ENCODE data around the gene MYH9.

DNA sequence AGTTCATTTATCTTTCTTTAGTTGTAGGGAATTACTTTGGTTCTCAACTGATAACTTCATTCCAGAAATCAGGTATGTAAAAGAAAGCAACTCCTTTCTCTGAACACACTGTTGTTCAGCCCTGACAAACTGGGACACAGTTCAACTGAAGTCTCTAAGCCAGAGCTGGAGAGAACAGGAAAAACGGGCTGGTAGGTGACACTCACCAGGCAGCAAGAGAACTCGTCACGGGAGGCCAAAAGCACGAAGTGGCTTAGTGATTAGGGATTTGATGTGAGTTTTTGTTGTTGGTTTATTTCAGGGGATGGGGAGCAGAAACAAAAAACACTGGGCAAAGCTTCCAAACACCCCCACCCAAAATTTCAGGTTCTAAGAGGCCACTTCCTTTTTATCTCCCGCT lies 54.1 kb downstream of the MYH9 start:
- TF ChIP-seq, protein P1, sequence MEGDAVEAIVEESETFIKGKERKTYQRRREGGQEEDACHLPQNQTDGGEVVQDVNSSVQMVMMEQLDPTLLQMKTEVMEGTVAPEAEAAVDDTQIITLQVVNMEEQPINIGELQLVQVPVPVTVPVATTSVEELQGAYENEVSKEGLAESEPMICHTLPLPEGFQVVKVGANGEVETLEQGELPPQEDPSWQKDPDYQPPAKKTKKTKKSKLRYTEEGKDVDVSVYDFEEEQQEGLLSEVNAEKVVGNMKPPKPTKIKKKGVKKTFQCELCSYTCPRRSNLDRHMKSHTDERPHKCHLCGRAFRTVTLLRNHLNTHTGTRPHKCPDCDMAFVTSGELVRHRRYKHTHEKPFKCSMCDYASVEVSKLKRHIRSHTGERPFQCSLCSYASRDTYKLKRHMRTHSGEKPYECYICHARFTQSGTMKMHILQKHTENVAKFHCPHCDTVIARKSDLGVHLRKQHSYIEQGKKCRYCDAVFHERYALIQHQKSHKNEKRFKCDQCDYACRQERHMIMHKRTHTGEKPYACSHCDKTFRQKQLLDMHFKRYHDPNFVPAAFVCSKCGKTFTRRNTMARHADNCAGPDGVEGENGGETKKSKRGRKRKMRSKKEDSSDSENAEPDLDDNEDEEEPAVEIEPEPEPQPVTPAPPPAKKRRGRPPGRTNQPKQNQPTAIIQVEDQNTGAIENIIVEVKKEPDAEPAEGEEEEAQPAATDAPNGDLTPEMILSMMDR (conservative IDR thresholded peaks at IDR 0.05): no peak
- no peak for TF ChIP-seq ZFX (IDR thresholded peaks at IDR 0.05)
